Adrenal gland (tissue), 5 donors: ENCODE results near the gene SMAD4.
"Not testable (repeated sequence)": the region's sequence is repeated elsewhere in the genome, so short reads cannot be mapped to it uniquely, and the experiment has no call there.

Experiments
- CTCF ChIP-seq, 6 experiments: fragments of 450-650 bp in 4 of 6; fragments of 200-600 bp in 2 of 6; sonication (generic) in 1 of 6; IDR thresholded peaks; 1 replicate in 5 of 6; 2 replicates in 1 of 6; pipeline versions ENCODE4 v1.5.1 to v1.8.0; 2016 to 2021; ENCODE audit warnings: antibody characterized with exemption in 6 of 6, mild to moderate bottlenecking in 2 of 6, moderate library complexity in 1 of 6
- POLR2A ChIP-seq, 2 donors: fragments of 450-650 bp; IDR thresholded peaks; one replicate each; pipeline ENCODE4 v1.6.1; 2017; ENCODE audit warnings: antibody characterized with exemption in 2 of 2, mild to moderate bottlenecking in 2 of 2, moderate library complexity in 1 of 2
- donor health status: DM: no; HTN: no; CAD: no.

GRCh38 chr18:51119561-51119960 lies 89.5 kb downstream of the SMAD4 start:
- not testable (repeated sequence) for TF ChIP-seq CTCF, POLR2A (IDR thresholded peaks at IDR 0.05)
